ENCODE results near the gene CNOT3. TPM values are rescaled to one million over a fixed set of nuclear protein-coding genes. Genes with fewer than 3 reads are reported as not detected.

The CNOT3 gene
- total RNA-seq, 1 experiment from 2014 or later: 76.7 TPM

- no TSS peak for BruUV-seq (replicated peaks)
- RAD21 ChIA-PET (ENCODE audit: low non-redundant PET in 1 of 2, low total read pairs in 2 of 2, uncharacterized antibody in 2 of 2, unreplicated experiment in 2 of 2): no interaction called here
These were observed 10.6 kb downstream of the CNOT3 start for GRCh38 chr19:54148158-54148557.

GRCh38 chr19:54149021-54149812, 11.7 kb downstream of the CNOT3 start:
- Histone ChIP-seq H3K27me3 (ENCODE audit: insufficient read depth, low read length) (no peaks in the 10 kb centered on the region), H3K9ac (ENCODE audit: low read length) (no peak overlapping the region), H3K9me3 (ENCODE audit: control insufficient read depth in 1 of 2, insufficient read depth in 1 of 2, low read depth in 1 of 2, low read length in 2 of 2) (no peaks in the 10 kb centered on the region), H3K27ac (ENCODE audit: low read depth, low read length) (no peak overlapping the region), H3K4me3 (replicated peaks in 1 of 2; ENCODE audit: low read depth in 1 of 2, low read length in 2 of 2) (no peak overlapping the region), H3K4me2 (ENCODE audit: low read length) (no peak overlapping the region), H3K9me2 (ENCODE audit: insufficient read depth) (no peaks in the 10 kb centered on the region), H2AFZ (ENCODE audit: low read depth, low read length, poor library complexity, severe bottlenecking) (no peak overlapping the region), H4K20me1 (ENCODE audit: insufficient read depth) (no peaks in the 10 kb centered on the region), H3K36me3 (ENCODE audit: control insufficient read depth in 1 of 2, insufficient read depth in 2 of 2, low read length in 2 of 2) (peaks cover 53 to 76% of the 10 kb centered on the region in 2 experiments; a peak in 3 of 4 replicates), H3K79me2 (ENCODE audit: insufficient read depth, low read length) (peaks cover 5% of the 10 kb centered on the region; the same call in 1 of the 2 replicates), H3K4me1 (ENCODE audit: control insufficient read depth in 1 of 2, insufficient read depth in 2 of 2, low read length in 2 of 2) (no peaks in the 10 kb centered on the region)
- DNase-seq (ENCODE audit: low read depth, low spot score): no peak
- ATAC-seq: no peak
- ChIA-PET CTCF (no interaction called here), RAD21 (ENCODE audit: low non-redundant PET in 1 of 2, low total read pairs in 2 of 2, uncharacterized antibody in 2 of 2, unreplicated experiment in 2 of 2) (no interaction called here), POLR2A (no interaction called here)
- no TSS peak for BruUV-seq (replicated peaks)
- intact Hi-C loops (cut with micrococcal nuclease): no loop called here
- TF ChIP-seq, protein P1, sequence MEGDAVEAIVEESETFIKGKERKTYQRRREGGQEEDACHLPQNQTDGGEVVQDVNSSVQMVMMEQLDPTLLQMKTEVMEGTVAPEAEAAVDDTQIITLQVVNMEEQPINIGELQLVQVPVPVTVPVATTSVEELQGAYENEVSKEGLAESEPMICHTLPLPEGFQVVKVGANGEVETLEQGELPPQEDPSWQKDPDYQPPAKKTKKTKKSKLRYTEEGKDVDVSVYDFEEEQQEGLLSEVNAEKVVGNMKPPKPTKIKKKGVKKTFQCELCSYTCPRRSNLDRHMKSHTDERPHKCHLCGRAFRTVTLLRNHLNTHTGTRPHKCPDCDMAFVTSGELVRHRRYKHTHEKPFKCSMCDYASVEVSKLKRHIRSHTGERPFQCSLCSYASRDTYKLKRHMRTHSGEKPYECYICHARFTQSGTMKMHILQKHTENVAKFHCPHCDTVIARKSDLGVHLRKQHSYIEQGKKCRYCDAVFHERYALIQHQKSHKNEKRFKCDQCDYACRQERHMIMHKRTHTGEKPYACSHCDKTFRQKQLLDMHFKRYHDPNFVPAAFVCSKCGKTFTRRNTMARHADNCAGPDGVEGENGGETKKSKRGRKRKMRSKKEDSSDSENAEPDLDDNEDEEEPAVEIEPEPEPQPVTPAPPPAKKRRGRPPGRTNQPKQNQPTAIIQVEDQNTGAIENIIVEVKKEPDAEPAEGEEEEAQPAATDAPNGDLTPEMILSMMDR (IDR thresholded peaks at IDR 0.05 in 2 of 3, conservative IDR thresholded peaks at IDR 0.05 in 1 of 3; ENCODE audit: borderline replicate concordance in 1 of 3, insufficient read depth in 1 of 3, low read depth in 2 of 3, low read length in 2 of 3): no peak
- TF ChIP-seq ZNF274 (IDR thresholded peaks at IDR 0.05; ENCODE audit: low read depth, low read length): no peak
- no peak for TF ChIP-seq SIN3A (IDR thresholded peaks at IDR 0.05; ENCODE audit: low read depth)
- no peak for TF ChIP-seq EZH2phosphoT487 (IDR thresholded peaks at IDR 0.05; ENCODE audit: borderline replicate concordance)
- no peak for TF ChIP-seq POLR2AphosphoS5 (IDR thresholded peaks at IDR 0.05; ENCODE audit: low read depth, low read length)
- TF ChIP-seq ATF3 (IDR thresholded peaks at IDR 0.05): no peak
- TF ChIP-seq, protein P2, sequence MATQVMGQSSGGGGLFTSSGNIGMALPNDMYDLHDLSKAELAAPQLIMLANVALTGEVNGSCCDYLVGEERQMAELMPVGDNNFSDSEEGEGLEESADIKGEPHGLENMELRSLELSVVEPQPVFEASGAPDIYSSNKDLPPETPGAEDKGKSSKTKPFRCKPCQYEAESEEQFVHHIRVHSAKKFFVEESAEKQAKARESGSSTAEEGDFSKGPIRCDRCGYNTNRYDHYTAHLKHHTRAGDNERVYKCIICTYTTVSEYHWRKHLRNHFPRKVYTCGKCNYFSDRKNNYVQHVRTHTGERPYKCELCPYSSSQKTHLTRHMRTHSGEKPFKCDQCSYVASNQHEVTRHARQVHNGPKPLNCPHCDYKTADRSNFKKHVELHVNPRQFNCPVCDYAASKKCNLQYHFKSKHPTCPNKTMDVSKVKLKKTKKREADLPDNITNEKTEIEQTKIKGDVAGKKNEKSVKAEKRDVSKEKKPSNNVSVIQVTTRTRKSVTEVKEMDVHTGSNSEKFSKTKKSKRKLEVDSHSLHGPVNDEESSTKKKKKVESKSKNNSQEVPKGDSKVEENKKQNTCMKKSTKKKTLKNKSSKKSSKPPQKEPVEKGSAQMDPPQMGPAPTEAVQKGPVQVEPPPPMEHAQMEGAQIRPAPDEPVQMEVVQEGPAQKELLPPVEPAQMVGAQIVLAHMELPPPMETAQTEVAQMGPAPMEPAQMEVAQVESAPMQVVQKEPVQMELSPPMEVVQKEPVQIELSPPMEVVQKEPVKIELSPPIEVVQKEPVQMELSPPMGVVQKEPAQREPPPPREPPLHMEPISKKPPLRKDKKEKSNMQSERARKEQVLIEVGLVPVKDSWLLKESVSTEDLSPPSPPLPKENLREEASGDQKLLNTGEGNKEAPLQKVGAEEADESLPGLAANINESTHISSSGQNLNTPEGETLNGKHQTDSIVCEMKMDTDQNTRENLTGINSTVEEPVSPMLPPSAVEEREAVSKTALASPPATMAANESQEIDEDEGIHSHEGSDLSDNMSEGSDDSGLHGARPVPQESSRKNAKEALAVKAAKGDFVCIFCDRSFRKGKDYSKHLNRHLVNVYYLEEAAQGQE (IDR thresholded peaks at IDR 0.05; ENCODE audit: low read depth): no peak

More at GRCh38 chr19:54148158-54148557, 10.6 kb downstream of the CNOT3 start:
- Histone ChIP-seq H4K20me1 (ENCODE audit: insufficient read depth) (no peaks in the 10 kb centered on the region), H3K36me3 (ENCODE audit: control insufficient read depth in 1 of 2, insufficient read depth in 2 of 2, low read length in 2 of 2) (peaks cover 53 to 76% of the 10 kb centered on the region in 2 experiments; a peak in 3 of 4 replicates), H3K9me3 (ENCODE audit: control insufficient read depth in 1 of 2, insufficient read depth in 1 of 2, low read depth in 1 of 2, low read length in 2 of 2) (no peaks in the 10 kb centered on the region), H3K9ac (ENCODE audit: low read length) (no peak overlapping the region), H3K4me3 (replicated peaks in 1 of 2; ENCODE audit: low read depth in 1 of 2, low read length in 2 of 2) (no peak overlapping the region), H3K4me1 (ENCODE audit: control insufficient read depth in 1 of 2, insufficient read depth in 2 of 2, low read length in 2 of 2) (no peaks in the 10 kb centered on the region), H3K4me2 (ENCODE audit: low read length) (no peak overlapping the region), H3K27me3 (ENCODE audit: insufficient read depth, low read length) (no peaks in the 10 kb centered on the region), H3K9me2 (ENCODE audit: insufficient read depth) (no peaks in the 10 kb centered on the region), H3K79me2 (ENCODE audit: insufficient read depth, low read length) (peaks cover 11% of the 10 kb centered on the region; the same call in 1 of the 2 replicates), H3K27ac (ENCODE audit: low read depth, low read length) (no peak overlapping the region), H2AFZ (ENCODE audit: low read depth, low read length, poor library complexity, severe bottlenecking) (no peak overlapping the region)
- ChIA-PET CTCF (no interaction called here), POLR2A (interaction anchor here (0.8 kb wide), 1 partner anchor 11 kb away, joined by 3 read pairs; no protein-coding TSS in a partner anchor)
- ATAC-seq (no peak), DNase-seq (ENCODE audit: low read depth, low spot score) (no peak)
- intact Hi-C loops (cut with micrococcal nuclease): no loop called here
- no peak for TF ChIP-seq FOSL1 (IDR thresholded peaks at IDR 0.05; ENCODE audit: low read depth)
- no peak for TF ChIP-seq SIN3A (IDR thresholded peaks at IDR 0.05; ENCODE audit: low read depth)
- TF ChIP-seq CEBPB (IDR thresholded peaks at IDR 0.05; ENCODE audit: low read depth): no peak
- TF ChIP-seq SP1 (IDR thresholded peaks at IDR 0.05; ENCODE audit: low read depth): no peak
- no peak for TF ChIP-seq SRF (IDR thresholded peaks at IDR 0.05; ENCODE audit: low read depth)
- TF ChIP-seq, protein P3, sequence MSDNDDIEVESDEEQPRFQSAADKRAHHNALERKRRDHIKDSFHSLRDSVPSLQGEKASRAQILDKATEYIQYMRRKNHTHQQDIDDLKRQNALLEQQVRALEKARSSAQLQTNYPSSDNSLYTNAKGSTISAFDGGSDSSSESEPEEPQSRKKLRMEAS (IDR thresholded peaks at IDR 0.05): no peak
- no peak for TF ChIP-seq EGR1 (IDR thresholded peaks at IDR 0.05; ENCODE audit: low read depth)
- TF ChIP-seq JUND (IDR thresholded peaks at IDR 0.05): no peak
- TF ChIP-seq CBX3 (IDR thresholded peaks at IDR 0.05; ENCODE audit: low read depth): no peak
- TF ChIP-seq ZNF274 (IDR thresholded peaks at IDR 0.05; ENCODE audit: low read depth, low read length): no peak
- no peak for TF ChIP-seq EZH2 (IDR thresholded peaks at IDR 0.05)
- no peak for TF ChIP-seq ELF1 (IDR thresholded peaks at IDR 0.05; ENCODE audit: borderline replicate concordance, low read depth)
- no peak for TF ChIP-seq YY1 (IDR thresholded peaks at IDR 0.05; ENCODE audit: extremely low read depth, insufficient replicate concordance, low read depth, low read length)
- no peak for TF ChIP-seq RAD21 (IDR thresholded peaks at IDR 0.05; ENCODE audit: low read depth)
- no peak for TF ChIP-seq POLR2AphosphoS5 (IDR thresholded peaks at IDR 0.05; ENCODE audit: low read depth, low read length)
